PC-3 (cell line): Measurements from ENCODE around the gene RRAGC. TPM values are rescaled to one million over a fixed set of nuclear protein-coding genes. Genes with fewer than 3 reads are reported as not detected.
"Not testable (repeated sequence)": the region's sequence is repeated elsewhere in the genome, so short reads cannot be mapped to it uniquely, and the experiment has no call there.

Source experiments
- ATAC-seq: fragments of 200-7000 bp; cut with Tn5 transposase; 2 replicates; pipeline ENCODE4 v1.9.1; 2020; ENCODE audit warnings: mild to moderate bottlenecking, moderate library complexity
- BruUV-seq: library from RNA; stranded (reverse); fragments of 400-500 nt; replicated peaks from 2 replicates; lab custom pipeline; 2021; lab: Mats Ljungman, UMichigan
- CTCF ChIA-PET: fragments of 300-600 bp; sonication (Branson Sonifier 250); formaldehyde crosslinking; loops from one replicate; lab custom pipeline; 2022; ENCODE audit warnings: antibody characterized with exemption; lab: Charles Lee
- POLR2A ChIA-PET: fragments of 300-600 bp; sonication (Branson Sonifier 250); formaldehyde crosslinking; loops from one replicate; lab custom pipeline; 2022; ENCODE audit warnings: antibody characterized with exemption; ENCODE audit not compliant: unreplicated experiment; lab: Charles Lee
- DNase-seq: peaks from one replicate; pipeline ENCODE4 v3.0.0-alpha.2; 2015
- H2AFZ ChIP-seq: fragments of 300-600 bp; sonication (generic); 2 replicates; pipeline ENCODE4 v1.6.0; 2016; ENCODE audit warnings: antibody characterized with exemption, low read length
- H3F3A ChIP-seq: fragments of 300-600 bp; sonication (generic); one replicate; pipeline ENCODE4 v1.6.0; 2017; ENCODE audit warnings: antibody characterized with exemption, low read length, control low read depth, mild to moderate bottlenecking; ENCODE audit not compliant: unreplicated experiment
- H3K27ac ChIP-seq: fragments of 300-600 bp; sonication (generic); 2 replicates; pipeline ENCODE4 v1.5.1; 2016; ENCODE audit warnings: mild to moderate bottlenecking, low read length
- H3K27me3 ChIP-seq: fragments of 300-600 bp; sonication (generic); 2 replicates; pipeline ENCODE4 v1.6.1; 2016; ENCODE audit warnings: low read length, mixed read lengths
- H3K36me3 ChIP-seq: fragments of 300-600 bp; sonication (generic); 2 replicates; pipeline ENCODE4 v1.6.1; 2016; ENCODE audit warnings: low read depth, mixed run types, low read length, mixed read lengths
- H3K4me1 ChIP-seq: fragments of 300-600 bp; sonication (generic); 2 replicates; pipeline ENCODE4 v1.5.1; 2016; ENCODE audit warnings: low read length; ENCODE audit not compliant: insufficient read depth
- H3K4me2 ChIP-seq: fragments of 300-600 bp; sonication (generic); 2 replicates; pipeline ENCODE4 v1.6.0; 2016; ENCODE audit warnings: low read length
- H3K4me3 ChIP-seq: fragments of 300-600 bp; sonication (generic); 2 replicates; pipeline ENCODE4 v1.5.1; 2016; ENCODE audit warnings: mild to moderate bottlenecking, low read length, mixed read lengths
- H3K79me2 ChIP-seq: fragments of 300-600 bp; sonication (generic); 2 replicates; pipeline ENCODE4 v1.6.1; 2017; ENCODE audit warnings: low read length, mixed read lengths
- H3K9ac ChIP-seq: fragments of 300-600 bp; sonication (generic); 2 replicates; pipeline ENCODE4 v1.6.0; 2016; ENCODE audit warnings: mild to moderate bottlenecking, low read length
- H3K9me2 ChIP-seq: fragments of 300-600 bp; sonication (generic); replicated peaks from 2 replicates; pipeline ENCODE4 v1.6.1; 2016; ENCODE audit warnings: mixed run types, low read length, mixed read lengths
- H3K9me3 ChIP-seq: fragments of 300-600 bp; sonication (generic); 2 replicates; pipeline ENCODE4 v1.6.1; 2016; ENCODE audit warnings: low read length, mixed read lengths
- H4K20me1 ChIP-seq: fragments of 300-600 bp; sonication (generic); 2 replicates; pipeline ENCODE4 v1.6.1; 2016; ENCODE audit warnings: low read length, mixed read lengths
- CTCF ChIP-seq: fragments of 300-600 bp; sonication (generic); conservative IDR thresholded peaks from 2 replicates; pipeline ENCODE4 v1.5.1; 2017; ENCODE audit warnings: antibody characterized with exemption, low read depth, mild to moderate bottlenecking, low read length
- EZH2 ChIP-seq: fragments of 300-600 bp; sonication (generic); IDR thresholded peaks from one replicate; pipeline ENCODE4 v1.6.1; 2017; ENCODE audit warnings: antibody characterized with exemption, mild to moderate bottlenecking, low read length; ENCODE audit not compliant: unreplicated experiment
- EZH2phosphoT487 ChIP-seq: fragments of 300-600 bp; sonication (generic); IDR thresholded peaks from 2 replicates; pipeline ENCODE4 v1.6.1; 2018; ENCODE audit warnings: mild to moderate bottlenecking, antibody characterized with exemption, low read length, borderline replicate concordance
- intact Hi-C: fragments of 100-400 bp; cut with micrococcal nuclease; formaldehyde crosslinking; loops from 2 replicates; pipeline ENCODE4 v1.9.0; 2023
- total RNA-seq: library from RNA; depleted of rRNA; stranded (reverse); fragments of >200 nt; gene quantifications from 2 replicates; pipeline ENCODE4 v1.2.3, GENCODE V29; 2014

The RRAGC gene
- total RNA-seq, 1 experiment from 2014 or later: 7.0 TPM

GRCh38 chr1:38840281-38840680 is 19.3 kb downstream of the RRAGC start:
- H3K4me2 ChIP-seq: no peak overlapping the region
- H3K9me3 ChIP-seq: no peaks in the 10 kb centered on the region
- H3K9me2 ChIP-seq: no peaks in the 10 kb centered on the region
- ATAC-seq (no peak), DNase-seq (no peak)
- H3K9ac ChIP-seq: no peak overlapping the region
- no peak for TF ChIP-seq EZH2phosphoT487
- TF ChIP-seq CTCF: no peak
- TF ChIP-seq EZH2: no peak
- no TSS peak for BruUV-seq
- no peaks in the 10 kb centered on the region for H3K79me2 ChIP-seq
- H3K4me1 ChIP-seq: no peaks in the 10 kb centered on the region
- POLR2A ChIA-PET: no interaction called here
- no peak overlapping the region for H3K27ac ChIP-seq
- peaks cover 11% of the 10 kb centered on the region; the same call in 1 of the 2 replicates for H3K36me3 ChIP-seq
- CTCF ChIA-PET: no interaction called here
- no peak overlapping the region for H3K4me3 ChIP-seq
- intact Hi-C loops: no loop called here
- H4K20me1 ChIP-seq: no peaks in the 10 kb centered on the region
- no peaks in the 10 kb centered on the region for H3F3A ChIP-seq
- no peak overlapping the region for H2AFZ ChIP-seq
- no peaks in the 10 kb centered on the region for H3K27me3 ChIP-seq

- Histone ChIP-seq H3K27me3 (no peaks in the 10 kb centered on the region), H3K9ac (no peak overlapping the region), H3K79me2 (no peaks in the 10 kb centered on the region), H3F3A (no peaks in the 10 kb centered on the region), H3K4me1 (no peaks in the 10 kb centered on the region), H3K36me3 (peaks cover 11% of the 10 kb centered on the region; the same call in 1 of the 2 replicates), H2AFZ (no peak overlapping the region), H3K9me2 (no peaks in the 10 kb centered on the region), H3K9me3 (no peaks in the 10 kb centered on the region), H3K27ac (no peak overlapping the region), H3K4me2 (no peak overlapping the region), H3K4me3 (no peak overlapping the region), H4K20me1 (no peaks in the 10 kb centered on the region)
- TF ChIP-seq EZH2phosphoT487: no peak
- no peak for TF ChIP-seq EZH2
- no peak for TF ChIP-seq CTCF
- BruUV-seq: no TSS peak
- ChIA-PET POLR2A (no interaction called here), CTCF (no interaction called here)
- DNase-seq (no peak), ATAC-seq (no peak)
- intact Hi-C loops: no loop called here
Measured at GRCh38 chr1:38839363-38839762, 20.2 kb downstream of the RRAGC start.

GRCh38 chr1:38836316-38836715 is 23.3 kb downstream of the RRAGC start:
- Histone ChIP-seq H3K36me3 (peaks cover 11% of the 10 kb centered on the region; the same call in 1 of the 2 replicates), H3K27me3 (peaks cover 12% of the 10 kb centered on the region; the same call in 1 of the 2 replicates)
- BruUV-seq, H3K79me2 ChIP-seq, H3K9ac ChIP-seq, POLR2A ChIA-PET, H3K4me1 ChIP-seq, DNase-seq, H3K27ac ChIP-seq, H3K9me3 ChIP-seq, H3F3A ChIP-seq, ATAC-seq, H3K4me3 ChIP-seq, H4K20me1 ChIP-seq, intact Hi-C loops, H3K9me2 ChIP-seq, H3K4me2 ChIP-seq, H2AFZ ChIP-seq: not testable (repeated sequence)
- CTCF ChIA-PET: interaction anchor here (1.1 kb wide), 1 partner anchor 806 kb away, joined by 6 read pairs; no protein-coding TSS in a partner anchor
